CD8-positive, alpha-beta memory T cell (primary cell): ENCODE results near the gene C6. TPM values are rescaled to one million over a fixed set of nuclear protein-coding genes. Genes with fewer than 3 reads are reported as not detected.

Experiments used
- polyA plus RNA-seq: library from polyadenylated mRNA; unstranded; fragments of 300-500 nt; fragmentation: Illumina TruSeq; gene quantifications from one replicate; pipeline ENCODE4 v1.2.3, GENCODE V29; 2021
- total RNA-seq, 2 experiments: library from RNA; stranded (reverse); gene quantifications; one replicate each; pipeline ENCODE4 v1.2.3, GENCODE V29; 2021

Gene C6
- total and polyA plus RNA-seq, 3 experiments from 2014 or later = not detected

Other genes with a start within 250 kb of the C6 start
- gene MROH2B, start 142.2 kb downstream of the C6 start, total RNA-seq = not detected
- gene MROH2B, start 142.2 kb downstream of the C6 start, polyA plus RNA-seq = not detected